ENCODE measurements around the gene AATF.

The AATF gene

GRCh38 chr17:36941265-36942010 lies 7.3 kb upstream of the AATF start:
- no peak for DNase-seq (ENCODE audit: low read depth)

- DNase-seq (ENCODE audit: low read depth): no peak
These were observed 6.6 kb upstream of the AATF start for GRCh38 chr17:36942019-36942599.

DNA sequence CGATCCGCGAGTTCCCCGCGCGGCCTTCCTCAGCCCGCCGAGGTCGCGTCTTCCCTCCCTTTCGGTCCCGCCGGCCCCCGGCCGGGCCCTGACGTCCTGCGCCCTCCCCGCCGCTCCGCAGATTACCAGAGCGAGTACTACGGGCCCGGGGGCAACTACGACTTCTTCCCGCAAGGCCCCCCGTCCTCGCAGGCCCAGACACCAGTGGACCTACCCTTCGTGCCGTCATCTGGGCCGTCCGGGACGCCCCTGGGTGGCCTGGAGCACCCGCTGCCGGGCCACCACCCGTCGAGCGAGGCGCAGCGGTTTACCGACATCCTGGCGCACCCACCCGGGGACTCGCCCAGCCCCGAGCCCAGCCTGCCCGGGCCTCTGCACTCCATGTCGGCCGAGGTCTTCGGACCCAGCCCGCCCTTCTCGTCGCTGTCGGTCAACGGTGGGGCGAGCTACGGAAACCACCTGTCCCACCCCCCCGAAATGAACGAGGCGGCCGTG lies 6.1 kb upstream of the AATF start:
- no peak for DNase-seq (ENCODE audit: low read depth)

- no peak for DNase-seq (ENCODE audit: low read depth)
These were observed 5.2 kb upstream of the AATF start for GRCh38 chr17:36943250-36944191.

GRCh38 chr17:36944553-36944952 lies 4.2 kb upstream of the AATF start:
- no peak for DNase-seq (ENCODE audit: low read depth)

DNA sequence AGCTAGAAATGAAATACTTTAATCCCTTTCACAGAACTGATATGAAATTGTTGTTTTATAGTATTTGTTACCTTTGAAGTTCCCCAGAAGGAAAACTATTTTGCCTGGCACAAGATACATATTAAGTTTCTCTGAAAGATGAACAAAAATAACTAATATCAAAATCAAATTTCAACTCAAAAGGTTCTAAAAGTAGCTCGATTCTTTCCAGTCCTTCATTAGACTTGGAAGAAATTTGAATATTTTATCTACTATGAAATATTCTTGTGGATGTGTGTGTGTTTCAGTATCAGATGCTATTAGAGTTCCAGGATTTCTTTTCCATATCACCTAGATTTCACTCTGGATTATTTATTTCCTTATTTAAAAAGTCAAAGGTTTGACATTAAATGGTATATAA lies 3.6 kb upstream of the AATF start:
- no peak for DNase-seq (ENCODE audit: low read depth)

GRCh38 chr17:36945959-36946725 lies 2.6 kb upstream of the AATF start:
- DNase-seq (ENCODE audit: low read depth): no peak

GRCh38 chr17:36946726-36947091 lies 2.0 kb upstream of the AATF start:
- no peak for DNase-seq (ENCODE audit: low read depth)

GRCh38 chr17:36947922-36948716 lies 635 bp upstream of the AATF start:
- DNase-seq (ENCODE audit: low read depth): no peak

GRCh38 chr17:36949461-36949927 lies 740 bp downstream of the AATF start:
- DNase-seq (ENCODE audit: low read depth): no peak

DNA sequence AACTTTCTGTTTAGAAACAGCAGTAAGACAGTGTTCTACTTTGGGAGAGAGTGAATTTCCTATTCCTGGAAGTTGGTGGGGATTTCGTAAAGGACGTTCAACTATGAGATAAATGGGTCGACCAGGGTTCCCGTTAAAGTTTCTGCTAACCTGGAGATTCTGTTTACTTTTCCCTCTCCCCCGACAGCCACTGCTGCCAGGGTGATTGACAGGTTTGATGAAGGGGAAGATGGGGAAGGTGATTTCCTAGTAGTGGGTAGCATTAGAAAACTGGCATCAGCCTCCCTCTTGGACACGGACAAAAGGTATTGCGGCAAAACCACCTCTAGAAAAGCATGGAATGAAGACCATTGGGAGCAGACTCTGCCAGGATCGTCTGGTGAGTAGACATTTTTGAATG lies 1.3 kb downstream of the AATF start:
- DNase-seq (ENCODE audit: low read depth): no peak

DNA sequence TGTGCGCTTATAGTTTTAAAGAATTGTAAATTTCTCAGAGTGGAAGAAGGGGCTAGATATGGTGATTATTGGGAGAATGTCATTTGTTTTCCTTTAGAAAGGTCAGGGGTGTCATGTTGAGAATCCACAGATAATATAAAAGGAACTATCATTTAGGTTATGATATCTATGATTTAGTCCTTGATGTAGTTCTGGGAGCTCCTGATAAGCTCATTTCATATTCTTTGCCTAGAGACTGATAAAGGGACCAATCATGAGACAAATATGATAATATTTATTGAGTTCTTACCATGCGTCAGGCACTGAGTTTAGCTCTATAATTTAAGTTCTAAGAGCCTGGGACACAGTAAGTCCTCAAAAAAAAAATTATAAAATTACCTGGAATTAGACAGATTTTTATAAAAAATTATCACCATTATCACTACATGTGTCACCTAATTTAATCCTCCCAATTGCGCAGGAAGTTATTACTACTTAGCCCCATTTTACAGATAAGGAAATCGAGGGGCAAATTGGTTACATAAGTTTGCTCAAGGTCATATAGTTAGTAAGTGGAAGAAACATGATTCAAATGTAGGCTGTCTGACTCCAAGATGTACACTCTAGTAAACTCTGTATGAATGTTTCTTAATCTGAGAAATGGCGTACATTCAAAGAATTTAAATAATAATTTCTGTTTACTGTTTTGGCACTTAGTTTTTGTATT lies 2.5 kb downstream of the AATF start:
- no peak for DNase-seq (ENCODE audit: low read depth)

DNA sequence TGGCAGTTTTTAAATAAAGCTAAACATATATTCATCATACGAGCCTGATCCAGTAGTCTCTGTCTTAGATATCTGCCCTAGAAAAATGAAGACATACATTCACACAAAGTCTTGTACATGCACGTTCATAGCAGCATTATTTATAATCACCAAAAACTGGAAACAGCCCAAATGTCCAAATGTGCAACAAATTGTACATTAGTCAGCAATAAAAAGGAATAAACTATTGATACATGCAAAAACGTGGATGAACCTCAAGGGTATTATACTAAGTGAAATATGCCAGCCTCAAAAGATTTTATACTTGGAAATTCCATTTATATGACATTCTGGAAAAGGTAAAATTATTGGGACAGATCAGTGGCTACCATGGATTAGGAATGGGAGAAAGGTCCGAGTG lies 22.8 kb downstream of the AATF start:
- no peak for DNase-seq (ENCODE audit: low read depth)

- DNase-seq (ENCODE audit: low read depth): no peak
These were observed 23.5 kb downstream of the AATF start for GRCh38 chr17:36972186-36972700.

DNA sequence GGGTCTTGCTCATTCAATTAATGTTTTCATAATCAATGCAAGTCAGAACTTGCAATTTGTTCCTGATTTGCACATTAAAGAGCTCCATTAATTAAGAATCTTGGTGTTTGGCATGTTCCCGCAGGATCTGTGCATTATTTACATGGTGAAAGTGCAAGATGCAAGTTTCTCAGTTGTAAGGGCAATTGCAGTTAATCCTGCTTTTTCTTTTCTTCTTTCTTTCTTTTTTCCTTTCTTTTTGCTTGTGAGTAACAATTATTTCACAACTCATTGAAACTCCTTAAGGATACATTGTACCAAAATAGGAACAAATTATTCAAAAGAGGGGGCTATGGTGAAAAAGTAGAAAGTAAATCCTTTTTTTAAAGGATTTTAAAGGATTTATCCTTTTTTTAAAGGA lies 24.2 kb downstream of the AATF start:
- no peak for DNase-seq (ENCODE audit: low read depth)

GRCh38 chr17:36975922-36976515 lies 27.3 kb downstream of the AATF start:
- DNase-seq (ENCODE audit: low read depth): no peak

- DNase-seq (ENCODE audit: low read depth): no peak
These were observed 28.3 kb downstream of the AATF start for GRCh38 chr17:36977066-36977465.

DNA sequence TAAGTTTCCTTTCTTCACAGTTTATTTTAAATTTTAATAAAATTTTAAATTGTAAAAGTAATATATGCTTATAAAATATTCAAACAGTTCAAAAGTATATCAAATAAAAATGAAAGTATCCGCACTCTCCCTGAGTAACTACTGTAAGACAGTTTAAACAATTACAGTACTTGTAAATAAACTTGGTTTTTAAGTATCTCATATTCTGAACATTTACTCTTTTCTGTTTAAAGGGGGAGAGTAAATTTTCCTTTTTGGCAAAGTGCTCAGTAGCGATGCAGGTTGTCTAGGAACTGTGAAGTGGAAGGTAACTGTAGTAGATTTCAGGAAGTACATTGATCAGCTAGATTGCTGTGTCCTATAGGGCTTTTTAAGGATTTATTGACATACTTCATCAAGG lies 28.8 kb downstream of the AATF start:
- no peak for DNase-seq (ENCODE audit: low read depth)

DNA sequence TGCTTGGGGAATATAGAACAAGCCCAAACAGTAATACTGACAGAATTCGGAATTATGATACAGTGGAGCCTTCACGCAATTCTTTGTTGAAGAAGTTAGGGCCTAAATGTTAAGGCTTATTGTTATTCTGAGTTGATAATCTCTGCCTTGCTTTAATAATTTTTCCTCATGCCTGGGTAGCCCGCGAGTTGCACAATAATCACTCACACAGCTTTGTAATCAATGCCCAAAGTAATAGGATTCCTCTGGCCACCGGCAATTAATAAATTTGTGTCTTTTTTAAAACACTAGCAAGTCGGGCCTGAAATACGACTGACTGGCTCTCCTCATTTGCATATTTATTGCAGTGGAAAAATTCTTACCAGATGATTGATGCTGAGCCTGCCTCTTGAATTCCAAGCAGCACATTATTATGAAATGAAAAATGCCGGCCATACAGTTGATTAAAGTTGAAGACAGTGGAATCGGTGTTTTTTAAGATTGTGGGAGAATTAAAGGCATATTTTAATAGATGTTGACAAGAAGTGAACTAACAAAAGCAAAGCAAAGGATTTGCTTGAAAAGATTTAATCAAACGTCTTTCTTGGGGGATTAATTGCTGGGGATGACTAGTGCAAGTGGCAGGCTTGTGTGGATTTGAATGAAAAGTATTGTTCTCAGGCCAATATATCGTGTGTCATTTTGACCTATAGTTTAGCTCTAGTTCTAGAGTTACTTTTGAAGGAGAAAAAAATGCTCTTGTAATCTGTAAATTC lies 30.2 kb downstream of the AATF start:
- DNase-seq (ENCODE audit: low read depth): no peak
